HEK293 (cell line): ENCODE data around the gene ASCL4.

Experiments used
- CTCF ChIA-PET: fragments of 350-600 bp; formaldehyde crosslinking; extraction: SDS; loops from one replicate; lab custom pipeline; 2021; ENCODE audit warnings: antibody characterized with exemption; lab: Yijun Ruan, JAX
- POLR2A ChIA-PET: fragments of 300-600 bp; formaldehyde crosslinking; extraction: SDS; loops from one replicate; lab custom pipeline; 2020; ENCODE audit warnings: antibody characterized with exemption, inconsistent platforms; lab: Yijun Ruan, JAX
- H3K27ac ChIP-seq: fragments of 200-500 bp; sonication (Bioruptor generic); 2 replicates; pipeline ENCODE4 v1.5.1; 2014; ENCODE audit warnings: low read depth, low read length, control low read depth, inconsistent platforms; ENCODE audit errors: extremely low read depth
- H3K36me3 ChIP-seq, 2 experiments: fragments of 200-500 bp in 1 of 2; sonication (Bioruptor generic) in 1 of 2; 1 replicate in 1 of 2; 2 replicates in 1 of 2; pipeline ENCODE4 v1.5.1; 2014 to 2017; ENCODE audit warnings: inconsistent platforms in 2 of 2, low read length in 2 of 2; ENCODE audit not compliant: control insufficient read depth in 2 of 2, insufficient read depth in 1 of 2
- H3K4me1 ChIP-seq: fragments of 200-500 bp; sonication (Bioruptor generic); 2 replicates; pipeline ENCODE4 v1.5.1; 2014; ENCODE audit warnings: mild to moderate bottlenecking, low read length, inconsistent platforms; ENCODE audit not compliant: control insufficient read depth, insufficient read depth
- H3K4me3 ChIP-seq: 2 replicates; pipeline ENCODE4 v1.5.1; 2011; ENCODE audit warnings: low read depth, mild to moderate bottlenecking, control low read depth, low read length, moderate library complexity
- H3K9me3 ChIP-seq: fragments of 200-500 bp; sonication (Bioruptor generic); 2 replicates; pipeline ENCODE4 v1.5.1; 2014; ENCODE audit warnings: low read depth, low read length, inconsistent platforms; ENCODE audit not compliant: control insufficient read depth, insufficient read depth
- BCL11A ChIP-seq: fragments of 450-650 bp; formaldehyde crosslinking; IDR thresholded peaks from 2 replicates; pipeline ENCODE4 v1.5.1; 2016; ENCODE audit warnings: low read depth, missing biosample characterization, missing genetic modification characterization
- GFI1B ChIP-seq: fragments of 450-650 bp; formaldehyde crosslinking; IDR thresholded peaks from 2 replicates; pipeline ENCODE4 v1.5.1; 2016; ENCODE audit warnings: missing biosample characterization, missing genetic modification characterization
- GLIS2 ChIP-seq: fragments of 450-650 bp; formaldehyde crosslinking; IDR thresholded peaks from 2 replicates; pipeline ENCODE4 v1.5.1; 2016; ENCODE audit warnings: missing biosample characterization, missing genetic modification characterization
- HOXD13 ChIP-seq: sonication (generic); formaldehyde crosslinking; IDR thresholded peaks from 2 replicates; pipeline ENCODE4 v1.8.0; 2022; ENCODE audit warnings: missing genetic modification reagents, borderline replicate concordance
- MZF1 ChIP-seq: fragments of 450-650 bp; formaldehyde crosslinking; IDR thresholded peaks from 2 replicates; pipeline ENCODE4 v1.5.1; 2017; ENCODE audit warnings: missing biosample characterization, missing genetic modification characterization, borderline replicate concordance
- OVOL3 ChIP-seq: fragments of 450-650 bp; formaldehyde crosslinking; IDR thresholded peaks from 2 replicates; pipeline ENCODE4 v1.5.1; 2016; ENCODE audit warnings: missing biosample characterization, missing genetic modification characterization
- PATZ1 ChIP-seq: fragments of 450-650 bp; formaldehyde crosslinking; IDR thresholded peaks from 2 replicates; pipeline ENCODE4 v1.5.1; 2016; ENCODE audit warnings: missing biosample characterization, missing genetic modification characterization
- SCRT1 ChIP-seq: fragments of 450-650 bp; formaldehyde crosslinking; IDR thresholded peaks from 2 replicates; pipeline ENCODE4 v1.5.1; 2016; ENCODE audit warnings: missing biosample characterization, missing genetic modification characterization, borderline replicate concordance
- ZBTB48 ChIP-seq: fragments of 450-650 bp; formaldehyde crosslinking; IDR thresholded peaks from 2 replicates; pipeline ENCODE4 v1.5.1; 2016; ENCODE audit warnings: missing biosample characterization, missing genetic modification characterization
- ZFP37 ChIP-seq: fragments of 450-650 bp; formaldehyde crosslinking; IDR thresholded peaks from 2 replicates; pipeline ENCODE4 v1.5.1; 2016; ENCODE audit warnings: missing biosample characterization, missing genetic modification characterization
- ZNF10 ChIP-seq: fragments of 450-650 bp; formaldehyde crosslinking; IDR thresholded peaks from 2 replicates; pipeline ENCODE4 v1.5.1; 2017; ENCODE audit warnings: missing biosample characterization, missing genetic modification characterization
- ZNF175 ChIP-seq: fragments of 450-650 bp; formaldehyde crosslinking; IDR thresholded peaks from 2 replicates; pipeline ENCODE4 v1.5.1; 2016; ENCODE audit warnings: missing biosample characterization, missing genetic modification characterization
- ZNF24 ChIP-seq: fragments of 450-650 bp; formaldehyde crosslinking; IDR thresholded peaks from 2 replicates; pipeline ENCODE4 v1.5.1; 2016; ENCODE audit warnings: missing biosample characterization, missing genetic modification characterization
- ZNF280D ChIP-seq: fragments of 450-650 bp; formaldehyde crosslinking; IDR thresholded peaks from 2 replicates; pipeline ENCODE4 v1.5.1; 2016; ENCODE audit warnings: missing biosample characterization, missing genetic modification characterization
- ZNF664 ChIP-seq: fragments of 450-650 bp; formaldehyde crosslinking; IDR thresholded peaks from 2 replicates; pipeline ENCODE4 v1.5.1; 2016; ENCODE audit warnings: missing biosample characterization, missing genetic modification characterization
- ZNF792 ChIP-seq: fragments of 450-650 bp; formaldehyde crosslinking; IDR thresholded peaks from 2 replicates; pipeline ENCODE4 v1.5.1; 2016; ENCODE audit warnings: missing biosample characterization, missing genetic modification characterization
- ZSCAN30 ChIP-seq: fragments of 450-650 bp; IDR thresholded peaks from 2 replicates; pipeline ENCODE4 v1.5.1; 2018; ENCODE audit warnings: missing biosample characterization, mild to moderate bottlenecking, missing genetic modification characterization, moderate library complexity
- TF ChIP-seq, protein P1 (sequence below): fragments of 450-650 bp; IDR thresholded peaks from 2 replicates; pipeline ENCODE4 v1.5.1; 2018; ENCODE audit warnings: missing biosample characterization, missing genetic modification characterization

The ASCL4 gene

GRCh38 chr12:107730618-107731341, 43.7 kb upstream of the ASCL4 start (continued):
- TF ChIP-seq BCL11A (tag by site-specific recombination) (no peak), PATZ1 (no peak), ZBTB48 (no peak), ZNF792 (tag by site-specific recombination) (no peak), SCRT1 (tag by site-specific recombination) (no peak)

- TF ChIP-seq ZBTB48 (no peak), GLIS2 (tag by site-specific recombination) (no peak), ZNF175 (tag by site-specific recombination) (no peak), ZNF24 (tag by site-specific recombination) (no peak), OVOL3 (tag by site-specific recombination) (no peak), ZNF280D (tag by site-specific recombination) (no peak), PATZ1 (no peak), HOXD13 (CRISPR knock-in tag) (no peak), ZNF664 (no peak), ZSCAN30 (tag by site-specific recombination) (no peak), MZF1 (tag by site-specific recombination) (no peak), GFI1B (tag by site-specific recombination) (no peak), ZNF10 (tag by site-specific recombination) (no peak), ZFP37 (tag by site-specific recombination) (no peak)
- TF ChIP-seq, protein P1, sequence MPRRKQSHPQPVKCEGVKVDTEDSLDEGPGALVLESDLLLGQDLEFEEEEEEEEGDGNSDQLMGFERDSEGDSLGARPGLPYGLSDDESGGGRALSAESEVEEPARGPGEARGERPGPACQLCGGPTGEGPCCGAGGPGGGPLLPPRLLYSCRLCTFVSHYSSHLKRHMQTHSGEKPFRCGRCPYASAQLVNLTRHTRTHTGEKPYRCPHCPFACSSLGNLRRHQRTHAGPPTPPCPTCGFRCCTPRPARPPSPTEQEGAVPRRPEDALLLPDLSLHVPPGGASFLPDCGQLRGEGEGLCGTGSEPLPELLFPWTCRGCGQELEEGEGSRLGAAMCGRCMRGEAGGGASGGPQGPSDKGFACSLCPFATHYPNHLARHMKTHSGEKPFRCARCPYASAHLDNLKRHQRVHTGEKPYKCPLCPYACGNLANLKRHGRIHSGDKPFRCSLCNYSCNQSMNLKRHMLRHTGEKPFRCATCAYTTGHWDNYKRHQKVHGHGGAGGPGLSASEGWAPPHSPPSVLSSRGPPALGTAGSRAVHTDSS: no peak
- Histone ChIP-seq H3K4me1 (no peaks in the 10 kb centered on the region), H3K9me3 (no peaks in the 10 kb centered on the region), H3K27ac (no peak overlapping the region), H3K4me3 (no peak overlapping the region), H3K36me3 (peaks cover 19 to 40% of the 10 kb centered on the region in 2 experiments)
- POLR2A ChIA-PET: no interaction called here
- CTCF ChIA-PET: interaction anchor here (1.5 kb wide), 1 partner anchor 154 kb away, joined by 5 read pairs; no protein-coding TSS in a partner anchor
These were observed 43.1 kb upstream of the ASCL4 start for GRCh38 chr12:107731366-107731765.
